ENCODE measurements around the gene LGALS12. TPM values are rescaled to one million over a fixed set of nuclear protein-coding genes. Genes with fewer than 3 reads are reported as not detected.
"Not testable (repeated sequence)": the region's sequence is repeated elsewhere in the genome, so short reads cannot be mapped to it uniquely, and the experiment has no call there.

LGALS12 gene
- total and polyA plus RNA-seq, 2 donors (not counting 1 experiment from before 2014, with no cell fraction given), result not detected

GRCh38 chr11:63530021-63530420, 24.1 kb downstream of the LGALS12 start:
- H3K4me3 ChIP-seq (replicated peaks in 1 of 4; ENCODE audit: control extremely low read depth in 1 of 4, insufficient read depth in 1 of 4, low read depth in 3 of 4, low read length in 4 of 4), result no peak overlapping the region
- no peak for DNase-seq (ENCODE audit: low read depth in 2 of 2)
- H3K9ac ChIP-seq (ENCODE audit: insufficient read depth, low read length), result no peak overlapping the region
- peaks cover 7% of the 10 kb centered on the region for H3K4me1 ChIP-seq (ENCODE audit: control insufficient read depth, extremely low read depth, insufficient read depth, low read length)
- no peaks in the 10 kb centered on the region for H3K27me3 ChIP-seq (ENCODE audit: control insufficient read depth, insufficient read depth, low read length)
- H3K9me3 ChIP-seq (ENCODE audit: control insufficient read depth, insufficient read depth, low read depth, low read length), result no peaks in the 10 kb centered on the region
- H2AFZ ChIP-seq (ENCODE audit: low read length), result no peak overlapping the region
- H3K4me2 ChIP-seq (ENCODE audit: extremely low read depth, insufficient read depth, low read length), result no peak overlapping the region
- H3K36me3 ChIP-seq (ENCODE audit: control insufficient read depth, insufficient read depth, low read length), result no peaks in the 10 kb centered on the region
- TF ChIP-seq, protein P1, sequence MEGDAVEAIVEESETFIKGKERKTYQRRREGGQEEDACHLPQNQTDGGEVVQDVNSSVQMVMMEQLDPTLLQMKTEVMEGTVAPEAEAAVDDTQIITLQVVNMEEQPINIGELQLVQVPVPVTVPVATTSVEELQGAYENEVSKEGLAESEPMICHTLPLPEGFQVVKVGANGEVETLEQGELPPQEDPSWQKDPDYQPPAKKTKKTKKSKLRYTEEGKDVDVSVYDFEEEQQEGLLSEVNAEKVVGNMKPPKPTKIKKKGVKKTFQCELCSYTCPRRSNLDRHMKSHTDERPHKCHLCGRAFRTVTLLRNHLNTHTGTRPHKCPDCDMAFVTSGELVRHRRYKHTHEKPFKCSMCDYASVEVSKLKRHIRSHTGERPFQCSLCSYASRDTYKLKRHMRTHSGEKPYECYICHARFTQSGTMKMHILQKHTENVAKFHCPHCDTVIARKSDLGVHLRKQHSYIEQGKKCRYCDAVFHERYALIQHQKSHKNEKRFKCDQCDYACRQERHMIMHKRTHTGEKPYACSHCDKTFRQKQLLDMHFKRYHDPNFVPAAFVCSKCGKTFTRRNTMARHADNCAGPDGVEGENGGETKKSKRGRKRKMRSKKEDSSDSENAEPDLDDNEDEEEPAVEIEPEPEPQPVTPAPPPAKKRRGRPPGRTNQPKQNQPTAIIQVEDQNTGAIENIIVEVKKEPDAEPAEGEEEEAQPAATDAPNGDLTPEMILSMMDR (conservative IDR thresholded peaks at IDR 0.05 in 1 of 2, IDR thresholded peaks at IDR 0.05 in 1 of 2; ENCODE audit: low read depth in 1 of 2, low read length in 2 of 2), result no peak
- TF ChIP-seq EZH2 (IDR thresholded peaks at IDR 0.05; ENCODE audit: low read length, missing control alignments), result no peak
- no peaks in the 10 kb centered on the region for H4K20me1 ChIP-seq (ENCODE audit: control insufficient read depth, extremely low read depth, insufficient read depth, low read length)
- no peak overlapping the region for H3K27ac ChIP-seq (ENCODE audit: insufficient read depth, low read length)
- H3K79me2 ChIP-seq (ENCODE audit: control insufficient read depth, insufficient read depth, low read length), result no peaks in the 10 kb centered on the region

- H3K79me2 ChIP-seq (ENCODE audit: control insufficient read depth, insufficient read depth, low read length); H3K27me3 ChIP-seq (ENCODE audit: control insufficient read depth, insufficient read depth, low read length); H3K27ac ChIP-seq (ENCODE audit: insufficient read depth, low read length); H3K9me3 ChIP-seq (ENCODE audit: control insufficient read depth, insufficient read depth, low read depth, low read length); H3K4me1 ChIP-seq (ENCODE audit: control insufficient read depth, extremely low read depth, insufficient read depth, low read length); H3K36me3 ChIP-seq (ENCODE audit: control insufficient read depth, insufficient read depth, low read length); H3K9ac ChIP-seq (ENCODE audit: insufficient read depth, low read length); H4K20me1 ChIP-seq (ENCODE audit: control insufficient read depth, extremely low read depth, insufficient read depth, low read length): not testable (repeated sequence)
- Histone ChIP-seq H3K4me2 (ENCODE audit: extremely low read depth, insufficient read depth, low read length) (peak overlapping the region; percentile 83), H2AFZ (ENCODE audit: low read length) (peak overlapping the region; percentile 45), H3K4me3 (replicated peaks in 1 of 4; ENCODE audit: control extremely low read depth in 1 of 4, insufficient read depth in 1 of 4, low read depth in 3 of 4, low read length in 4 of 4) (peak overlapping the region in 1 of 4 experiments; percentile 6)
- DNase-seq (ENCODE audit: low read depth in 2 of 2), result peak; percentile 91 to 97
Measured at GRCh38 chr11:63531074-63531792, 25.3 kb downstream of the LGALS12 start.

DNA sequence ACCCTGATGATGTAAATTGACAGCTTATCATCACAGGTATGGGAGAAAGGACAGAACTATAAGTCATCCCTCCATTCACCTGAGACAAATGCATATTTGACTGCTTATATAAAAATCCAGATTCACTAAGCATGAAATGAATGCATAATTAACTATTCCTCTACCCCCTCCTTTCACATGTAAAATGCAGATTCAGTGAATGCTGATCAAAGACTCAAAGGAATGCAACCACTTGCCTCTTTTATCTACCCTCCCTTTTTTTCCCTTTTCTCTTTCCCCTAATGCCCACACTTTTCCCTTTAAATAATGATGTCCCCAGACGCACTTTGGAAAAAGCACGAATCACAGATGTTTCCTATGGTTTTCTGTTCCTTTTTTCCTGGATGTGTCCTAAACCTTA, 26.2 kb downstream of the LGALS12 start:
- H3K27ac ChIP-seq (ENCODE audit: insufficient read depth, low read length), result no peak overlapping the region
- peak overlapping the region; percentile 83 for H3K4me2 ChIP-seq (ENCODE audit: extremely low read depth, insufficient read depth, low read length)

More for the DNA sequence above, 26.2 kb downstream of the LGALS12 start:
- Histone ChIP-seq H3K36me3 (ENCODE audit: control insufficient read depth, insufficient read depth, low read length) (no peaks in the 10 kb centered on the region), H3K9me3 (ENCODE audit: control insufficient read depth, insufficient read depth, low read depth, low read length) (no peaks in the 10 kb centered on the region), H3K4me1 (ENCODE audit: control insufficient read depth, extremely low read depth, insufficient read depth, low read length) (peaks cover 10% of the 10 kb centered on the region), H3K27me3 (ENCODE audit: control insufficient read depth, insufficient read depth, low read length) (no peaks in the 10 kb centered on the region), H3K4me3 (replicated peaks in 1 of 4; ENCODE audit: control extremely low read depth in 1 of 4, insufficient read depth in 1 of 4, low read depth in 3 of 4, low read length in 4 of 4) (no peak overlapping the region), H3K79me2 (ENCODE audit: control insufficient read depth, insufficient read depth, low read length) (no peaks in the 10 kb centered on the region), H4K20me1 (ENCODE audit: control insufficient read depth, extremely low read depth, insufficient read depth, low read length) (no peaks in the 10 kb centered on the region), H2AFZ (ENCODE audit: low read length) (no peak overlapping the region), H3K9ac (ENCODE audit: insufficient read depth, low read length) (no peak overlapping the region)
- TF ChIP-seq EZH2 (IDR thresholded peaks at IDR 0.05; ENCODE audit: low read length, missing control alignments), result no peak
- TF ChIP-seq, protein P1 (conservative IDR thresholded peaks at IDR 0.05 in 1 of 2, IDR thresholded peaks at IDR 0.05 in 1 of 2; ENCODE audit: low read depth in 1 of 2, low read length in 2 of 2), result no peak
- peak in 1 of 2 donors; percentile 37 for DNase-seq (ENCODE audit: low read depth in 2 of 2)

Data from fibroblast of lung (primary cell).